ENCODE results near the gene BIN1.

Gene BIN1

GRCh38 chr2:127142663-127143630 is 36.0 kb upstream of the BIN1 start:
- no peak for TF ChIP-seq CTCF (IDR thresholded peaks at IDR 0.05; ENCODE audit: low read depth, low read length)
- no peak for DNase-seq (ENCODE audit: low read depth, low spot score)
- H3K4me3 ChIP-seq (ENCODE audit: low read depth, low read length), result no peak overlapping the region
- in situ Hi-C loops (cut with HindIII; ENCODE audit: low sequenced_read_pairs), result no loop called here

GRCh38 chr2:127140538-127140937 is 33.6 kb upstream of the BIN1 start:
- no peak for DNase-seq (ENCODE audit: low read depth, low spot score)
- H3K4me3 ChIP-seq (ENCODE audit: low read depth, low read length), result no peak overlapping the region
- no peak for TF ChIP-seq CTCF (IDR thresholded peaks at IDR 0.05; ENCODE audit: low read depth, low read length)
- in situ Hi-C loops (cut with HindIII; ENCODE audit: low sequenced_read_pairs), result no loop called here

- TF ChIP-seq CTCF (IDR thresholded peaks at IDR 0.05; ENCODE audit: low read depth, low read length), result no peak
- in situ Hi-C loops (cut with HindIII; ENCODE audit: low sequenced_read_pairs), result no loop called here
- no peak overlapping the region for H3K4me3 ChIP-seq (ENCODE audit: low read depth, low read length)
- no peak for DNase-seq (ENCODE audit: low read depth, low spot score)
Measured at GRCh38 chr2:127139766-127140165, 32.8 kb upstream of the BIN1 start.

DNA sequence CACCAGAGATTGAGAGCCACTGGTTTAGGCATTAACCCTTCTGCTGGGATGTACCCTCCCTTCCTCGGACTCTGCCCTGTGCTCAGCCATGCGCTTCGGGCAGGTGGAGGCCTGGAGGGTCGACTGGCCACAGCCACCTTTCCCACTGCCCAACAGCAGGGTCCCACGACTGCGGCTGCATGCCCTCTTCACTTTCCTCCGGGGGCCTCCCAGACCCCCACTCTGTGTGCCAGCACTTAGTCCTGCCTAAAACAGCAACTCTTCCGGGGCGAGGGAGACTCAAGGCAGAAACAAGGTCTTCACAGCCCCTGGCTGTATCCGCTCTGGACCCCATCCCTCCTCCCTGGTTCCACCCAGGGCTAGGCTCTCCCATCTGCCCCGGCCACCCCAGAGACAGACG is 31.3 kb upstream of the BIN1 start:
- in situ Hi-C loops (cut with HindIII; ENCODE audit: low sequenced_read_pairs), result no loop called here
- DNase-seq (ENCODE audit: low read depth, low spot score), result no peak
- no peak overlapping the region for H3K4me3 ChIP-seq (ENCODE audit: low read depth, low read length)
- TF ChIP-seq CTCF (IDR thresholded peaks at IDR 0.05; ENCODE audit: low read depth, low read length), result no peak

GRCh38 chr2:127137741-127138140 is 30.8 kb upstream of the BIN1 start:
- no peak overlapping the region for H3K4me3 ChIP-seq (ENCODE audit: low read depth, low read length)
- in situ Hi-C loops (cut with HindIII; ENCODE audit: low sequenced_read_pairs), result no loop called here
- no peak for DNase-seq (ENCODE audit: low read depth, low spot score)
- TF ChIP-seq CTCF (IDR thresholded peaks at IDR 0.05; ENCODE audit: low read depth, low read length), result no peak

- TF ChIP-seq CTCF (IDR thresholded peaks at IDR 0.05; ENCODE audit: low read depth, low read length), result no peak
- no peak overlapping the region for H3K4me3 ChIP-seq (ENCODE audit: low read depth, low read length)
- in situ Hi-C loops (cut with HindIII; ENCODE audit: low sequenced_read_pairs), result no loop called here
- DNase-seq (ENCODE audit: low read depth, low spot score), result no peak
Measured at GRCh38 chr2:127137225-127137624, 30.3 kb upstream of the BIN1 start.

All from astrocyte of the spinal cord (primary cell).